Measurements from ENCODE around the gene CPB1.

The CPB1 gene

DNA sequence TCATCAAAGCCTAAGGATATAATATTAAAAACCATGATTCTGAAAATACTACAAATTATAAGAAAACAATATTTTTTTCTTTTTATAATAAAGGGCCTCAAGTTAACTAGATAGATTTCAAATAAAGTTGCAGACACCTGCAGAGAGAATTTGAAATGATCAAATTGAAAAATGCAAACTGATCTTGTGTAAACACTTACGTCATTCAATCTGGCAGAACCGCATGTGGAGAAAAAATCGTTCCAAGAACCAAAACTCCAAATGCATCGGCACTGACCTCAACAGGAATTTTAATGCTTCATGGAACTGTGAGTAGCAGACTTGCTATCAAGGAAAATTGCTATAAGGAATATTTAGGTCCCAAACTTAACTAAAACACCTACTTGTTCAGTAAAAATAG lies 54.7 kb downstream of the CPB1 start:
- no peaks in the 10 kb centered on the region for H3K27me3 ChIP-seq (ENCODE audit: control insufficient read depth in 1 of 2, insufficient read depth in 1 of 2, low read length in 2 of 2)
- no peak overlapping the region for H3K23ac ChIP-seq (ENCODE audit: low read length in 2 of 2)
- peak overlapping the region; percentile 76 for H3K27ac ChIP-seq (ENCODE audit: low read length, poor library complexity, severe bottlenecking)
- no peaks in the 10 kb centered on the region for H3K9me3 ChIP-seq (ENCODE audit: control insufficient read depth, low read length)
- no peaks in the 10 kb centered on the region for H3K79me1 ChIP-seq (replicated peaks; ENCODE audit: low read length, poor library complexity, severe bottlenecking)
- no peak overlapping the region for H2BK120ac ChIP-seq (ENCODE audit: low read depth, low read length)
- no peak overlapping the region for H3K4me2 ChIP-seq (ENCODE audit: low read length, poor library complexity, severe bottlenecking)
- H4K8ac ChIP-seq (ENCODE audit: low read length), result no peak overlapping the region
- DNase-seq, result no peak
- no peak overlapping the region for H2AFZ ChIP-seq (ENCODE audit: low read depth, low read length)
- H3K36me3 ChIP-seq (ENCODE audit: control insufficient read depth in 1 of 2, insufficient read depth in 2 of 2, low read depth in 1 of 2, low read length in 2 of 2), result no peaks in the 10 kb centered on the region
- WGBS, result 79% methylated on average over 3 of the region's 4 CpGs
- no peak overlapping the region for H3K4me3 ChIP-seq (ENCODE audit: insufficient read depth in 1 of 2, low read depth in 1 of 2, low read length in 2 of 2)
- no peak overlapping the region for H2BK5ac ChIP-seq (ENCODE audit: low read depth, low read length, poor library complexity, severe bottlenecking)
- H3K14ac ChIP-seq (ENCODE audit: low read length in 2 of 2), result no peak overlapping the region
- H2AK5ac ChIP-seq (ENCODE audit: low read length, severe bottlenecking), result no peak overlapping the region
- H3K9ac ChIP-seq (ENCODE audit: low read length), result no peak overlapping the region
- H3K4me1 ChIP-seq (ENCODE audit: control insufficient read depth, insufficient read depth, low read depth, low read length), result peaks cover 2% of the 10 kb centered on the region
- H2BK12ac ChIP-seq (ENCODE audit: low read length in 2 of 2), result no peak overlapping the region
- H3K18ac ChIP-seq (ENCODE audit: low read depth in 1 of 2, low read length in 2 of 2), result no peak overlapping the region
- H4K91ac ChIP-seq (ENCODE audit: low read length), result no peak overlapping the region
- H3K4ac ChIP-seq (ENCODE audit: low read depth in 1 of 2, low read length in 2 of 2), result no peak overlapping the region
- no peak overlapping the region for H2BK15ac ChIP-seq (ENCODE audit: low read depth, poor library complexity, severe bottlenecking)

DNA sequence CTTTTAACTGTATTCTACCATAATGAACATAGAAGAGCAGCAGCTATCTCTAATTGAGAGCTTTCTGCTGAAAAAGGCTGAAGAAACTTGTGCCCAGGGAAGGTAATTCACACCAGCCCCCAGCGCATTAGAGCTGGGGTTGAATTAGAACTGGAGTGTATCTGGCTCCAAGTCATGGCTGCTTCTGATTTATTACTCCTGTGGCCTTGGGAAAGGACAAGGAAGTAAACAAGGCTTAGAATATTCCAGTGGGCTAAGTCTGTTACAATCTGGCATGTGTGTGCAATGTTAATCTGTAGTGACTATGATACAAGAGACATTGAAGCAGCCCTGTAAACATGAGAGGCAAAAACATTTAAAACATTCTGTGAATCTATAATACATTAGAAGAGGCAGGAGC lies 55.6 kb downstream of the CPB1 start:
- Histone ChIP-seq H2AFZ (ENCODE audit: low read depth, low read length) (no peak overlapping the region), H2BK5ac (ENCODE audit: low read depth, low read length, poor library complexity, severe bottlenecking) (no peak overlapping the region), H3K18ac (ENCODE audit: low read depth in 1 of 2, low read length in 2 of 2) (no peak overlapping the region), H4K91ac (ENCODE audit: low read length) (no peak overlapping the region), H2AK5ac (ENCODE audit: low read length, severe bottlenecking) (no peak overlapping the region), H2BK15ac (ENCODE audit: low read depth, poor library complexity, severe bottlenecking) (no peak overlapping the region), H3K23ac (ENCODE audit: low read length in 2 of 2) (no peak overlapping the region), H3K36me3 (ENCODE audit: control insufficient read depth in 1 of 2, insufficient read depth in 2 of 2, low read depth in 1 of 2, low read length in 2 of 2) (no peaks in the 10 kb centered on the region), H3K27ac (ENCODE audit: low read length, poor library complexity, severe bottlenecking) (peak overlapping the region; percentile 76), H3K27me3 (ENCODE audit: control insufficient read depth in 1 of 2, insufficient read depth in 1 of 2, low read length in 2 of 2) (no peaks in the 10 kb centered on the region), H3K4me2 (ENCODE audit: low read length, poor library complexity, severe bottlenecking) (no peak overlapping the region), H4K8ac (ENCODE audit: low read length) (no peak overlapping the region), H2BK12ac (ENCODE audit: low read length in 2 of 2) (no peak overlapping the region), H3K4ac (ENCODE audit: low read depth in 1 of 2, low read length in 2 of 2) (no peak overlapping the region), H3K9me3 (ENCODE audit: control insufficient read depth, low read length) (no peaks in the 10 kb centered on the region), H2BK120ac (ENCODE audit: low read depth, low read length) (no peak overlapping the region), H3K79me1 (replicated peaks; ENCODE audit: low read length, poor library complexity, severe bottlenecking) (no peaks in the 10 kb centered on the region), H3K4me1 (ENCODE audit: control insufficient read depth, insufficient read depth, low read depth, low read length) (peaks cover 2% of the 10 kb centered on the region), H3K4me3 (ENCODE audit: insufficient read depth in 1 of 2, low read depth in 1 of 2, low read length in 2 of 2) (no peak overlapping the region), H3K14ac (ENCODE audit: low read length in 2 of 2) (no peak overlapping the region), H3K9ac (ENCODE audit: low read length) (no peak overlapping the region)
- WGBS, result 91% methylated on average over 1 of the region's 1 CpG
- peak; percentile 12 for DNase-seq

DNA sequence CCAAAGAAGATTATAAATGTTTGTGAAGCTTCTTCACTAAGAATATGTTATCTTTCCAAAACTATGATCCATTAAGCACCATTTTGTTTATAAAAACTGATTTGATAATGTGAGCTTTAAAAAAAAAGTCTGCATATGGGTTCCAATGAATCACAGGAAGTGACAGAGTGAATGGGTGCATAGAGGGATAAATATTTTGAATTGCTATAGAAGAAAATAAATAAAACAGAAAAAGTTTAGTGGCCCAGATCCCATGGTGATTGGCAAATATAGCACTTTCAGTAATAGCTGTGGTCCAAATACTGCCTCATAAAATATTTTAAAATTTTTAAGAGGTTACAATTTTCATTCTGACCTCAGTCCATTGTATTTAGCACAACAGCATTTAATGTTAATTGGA lies 56.6 kb downstream of the CPB1 start:
- Histone ChIP-seq H3K27ac (ENCODE audit: low read length, poor library complexity, severe bottlenecking) (no peak overlapping the region), H3K4me1 (ENCODE audit: control insufficient read depth, insufficient read depth, low read depth, low read length) (peaks cover 2% of the 10 kb centered on the region), H3K14ac (ENCODE audit: low read length in 2 of 2) (no peak overlapping the region), H3K79me1 (replicated peaks; ENCODE audit: low read length, poor library complexity, severe bottlenecking) (no peaks in the 10 kb centered on the region), H3K9ac (ENCODE audit: low read length) (no peak overlapping the region), H3K36me3 (ENCODE audit: control insufficient read depth in 1 of 2, insufficient read depth in 2 of 2, low read depth in 1 of 2, low read length in 2 of 2) (no peaks in the 10 kb centered on the region), H2AK5ac (ENCODE audit: low read length, severe bottlenecking) (no peak overlapping the region), H2BK120ac (ENCODE audit: low read depth, low read length) (no peak overlapping the region), H2BK15ac (ENCODE audit: low read depth, poor library complexity, severe bottlenecking) (no peak overlapping the region), H4K91ac (ENCODE audit: low read length) (no peak overlapping the region), H3K9me3 (ENCODE audit: control insufficient read depth, low read length) (no peaks in the 10 kb centered on the region), H2BK5ac (ENCODE audit: low read depth, low read length, poor library complexity, severe bottlenecking) (no peak overlapping the region), H3K4ac (ENCODE audit: low read depth in 1 of 2, low read length in 2 of 2) (no peak overlapping the region), H4K8ac (ENCODE audit: low read length) (no peak overlapping the region), H2BK12ac (ENCODE audit: low read length in 2 of 2) (no peak overlapping the region), H3K27me3 (ENCODE audit: control insufficient read depth in 1 of 2, insufficient read depth in 1 of 2, low read length in 2 of 2) (no peaks in the 10 kb centered on the region), H2AFZ (ENCODE audit: low read depth, low read length) (no peak overlapping the region), H3K4me2 (ENCODE audit: low read length, poor library complexity, severe bottlenecking) (no peak overlapping the region), H3K4me3 (ENCODE audit: insufficient read depth in 1 of 2, low read depth in 1 of 2, low read length in 2 of 2) (no peak overlapping the region), H3K23ac (ENCODE audit: low read length in 2 of 2) (no peak overlapping the region), H3K18ac (ENCODE audit: low read depth in 1 of 2, low read length in 2 of 2) (no peak overlapping the region)
- DNase-seq, result peak; percentile 22

DNA sequence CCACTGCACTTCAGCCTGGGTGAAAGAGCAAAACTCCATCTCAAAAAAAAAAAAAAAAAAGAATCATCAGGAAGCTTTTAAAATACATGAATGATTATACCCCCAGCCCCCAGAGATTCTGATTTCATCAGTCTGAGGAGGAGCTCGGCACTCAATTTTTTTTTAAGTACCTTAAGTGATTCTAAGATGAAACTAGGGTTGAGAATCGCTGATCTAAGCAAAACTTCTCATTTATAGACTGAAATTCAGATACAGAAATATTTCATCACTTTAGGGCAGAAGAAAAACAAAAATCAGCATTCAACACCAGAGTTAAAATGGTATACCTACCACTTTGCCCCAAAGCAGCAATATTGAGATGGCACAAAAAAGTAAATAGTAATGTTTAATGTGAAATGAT lies 62.2 kb downstream of the CPB1 start:
- no peak overlapping the region for H4K8ac ChIP-seq (ENCODE audit: low read length)
- H3K79me1 ChIP-seq (replicated peaks; ENCODE audit: low read length, poor library complexity, severe bottlenecking), result no peaks in the 10 kb centered on the region
- H3K23ac ChIP-seq (ENCODE audit: low read length in 2 of 2), result no peak overlapping the region
- H2AFZ ChIP-seq (ENCODE audit: low read depth, low read length), result no peak overlapping the region
- no peak overlapping the region for H3K9ac ChIP-seq (ENCODE audit: low read length)
- H3K4me3 ChIP-seq (ENCODE audit: insufficient read depth in 1 of 2, low read depth in 1 of 2, low read length in 2 of 2), result no peak overlapping the region
- H3K4me2 ChIP-seq (ENCODE audit: low read length, poor library complexity, severe bottlenecking), result no peak overlapping the region
- H3K27ac ChIP-seq (ENCODE audit: low read length, poor library complexity, severe bottlenecking), result no peak overlapping the region
- H3K4ac ChIP-seq (ENCODE audit: low read depth in 1 of 2, low read length in 2 of 2), result no peak overlapping the region
- H3K27me3 ChIP-seq (ENCODE audit: control insufficient read depth in 1 of 2, insufficient read depth in 1 of 2, low read length in 2 of 2), result no peaks in the 10 kb centered on the region
- no peak overlapping the region for H2BK12ac ChIP-seq (ENCODE audit: low read length in 2 of 2)
- no peak overlapping the region for H3K14ac ChIP-seq (ENCODE audit: low read length in 2 of 2)
- no peak overlapping the region for H2BK120ac ChIP-seq (ENCODE audit: low read depth, low read length)
- H3K9me3 ChIP-seq (ENCODE audit: control insufficient read depth, low read length), result peaks cover 6% of the 10 kb centered on the region
- no peaks in the 10 kb centered on the region for H3K4me1 ChIP-seq (ENCODE audit: control insufficient read depth, insufficient read depth, low read depth, low read length)
- no CpG with 5 or more reads among the region's 2 CpGs for WGBS
- H4K91ac ChIP-seq (ENCODE audit: low read length), result no peak overlapping the region
- DNase-seq, result no peak
- no peaks in the 10 kb centered on the region for H3K36me3 ChIP-seq (ENCODE audit: control insufficient read depth in 1 of 2, insufficient read depth in 2 of 2, low read depth in 1 of 2, low read length in 2 of 2)
- no peak overlapping the region for H2BK5ac ChIP-seq (ENCODE audit: low read depth, low read length, poor library complexity, severe bottlenecking)
- no peak overlapping the region for H3K18ac ChIP-seq (ENCODE audit: low read depth in 1 of 2, low read length in 2 of 2)
- no peak overlapping the region for H2AK5ac ChIP-seq (ENCODE audit: low read length, severe bottlenecking)
- no peak overlapping the region for H2BK15ac ChIP-seq (ENCODE audit: low read depth, poor library complexity, severe bottlenecking)

Data from mesenchymal stem cell (in vitro differentiated cells and primary cell).